AG04450 (cell line): ENCODE results near the gene CHCHD1. TPM values are rescaled to one million over a fixed set of nuclear protein-coding genes. Genes with fewer than 3 reads are reported as not detected.

ENCODE experiments used
- CTCF ChIA-PET: fragments of 300-600, 350-600 bp; formaldehyde crosslinking; extraction: SDS; loops from one replicate; lab custom pipeline; 2022; ENCODE audit warnings: antibody characterized with exemption, inconsistent platforms; lab: Charles Lee
- POLR2A ChIA-PET: fragments of 350-600 bp; formaldehyde crosslinking; extraction: SDS; loops from one replicate; lab custom pipeline; 2021; ENCODE audit warnings: antibody characterized with exemption, inconsistent platforms; lab: Yijun Ruan, JAX
- DNase-seq: peaks from one replicate; pipeline ENCODE4 v3.0.0-alpha.2; 2011; ENCODE audit warnings: low read depth, low spot score
- H3K27ac ChIP-seq: one replicate; pipeline ENCODE4 v1.5.1; 2012; ENCODE audit warnings: low read depth, low read length, control low read depth
- H3K27me3 ChIP-seq: one replicate; pipeline ENCODE4 v1.6.0; 2012; ENCODE audit warnings: low read length; ENCODE audit not compliant: control insufficient read depth, insufficient read depth
- H3K4me3 ChIP-seq: 2 replicates; pipeline ENCODE4 v1.5.1; 2011; ENCODE audit warnings: mild to moderate bottlenecking, low read depth, low read length, control low read depth
- H3K9me3 ChIP-seq: 2 replicates; pipeline ENCODE4 v1.5.1; 2012; ENCODE audit warnings: low read length; ENCODE audit not compliant: control insufficient read depth, insufficient read depth
- CTCF ChIP-seq: IDR thresholded peaks from 2 replicates; pipeline ENCODE4 v1.5.1; 2011; ENCODE audit warnings: low read depth, low read length, control low read depth, inconsistent platforms
- polyA plus RNA-seq: library from polyadenylated mRNA; depleted of rRNA; stranded (reverse); fragments of >200 nt; gene quantifications from 2 replicates; pipeline ENCODE4 v1.2.3, GENCODE V29; 2011

CHCHD1 gene
- polyA plus RNA-seq, 1 experiment = 45.4 TPM

GRCh38 chr10:73780301-73780700 is 1.5 kb upstream of the CHCHD1 start:
- ChIA-PET CTCF (interaction anchor here (1.5 kb wide), 1 partner anchor 160 kb away, joined by 6 read pairs; no protein-coding TSS in a partner anchor), POLR2A (interaction anchor here (2.4 kb wide), 1 partner anchor 8 kb away, joined by 28 read pairs; a partner anchor contains a TSS)
- no peaks in the 10 kb centered on the region; the same call in 1 of the 2 replicates for H3K9me3 ChIP-seq
- DNase-seq = no peak
- TF ChIP-seq CTCF = no peak
- no peak overlapping the region for H3K27ac ChIP-seq
- H3K4me3 ChIP-seq = peak overlapping the region; percentile 33; the same call in 1 of the 2 replicates
- H3K27me3 ChIP-seq = no peaks in the 10 kb centered on the region

- peaks cover 3% of the 10 kb centered on the region; the same call in 1 of the 2 replicates for H3K9me3 ChIP-seq
- POLR2A ChIA-PET = interaction anchor here (1.0 to 2.4 kb wide), 2 partner anchors 9 to 15 kb away, joined by 3 to 28 read pairs; a partner anchor contains a TSS
- DNase-seq = no peak
- CTCF ChIA-PET = interaction anchor here (0.6 to 1.5 kb wide), 3 partner anchors 98 to 1069 kb away, joined by 3 to 6 read pairs (median 4); no protein-coding TSS in a partner anchor
- TF ChIP-seq CTCF = no peak
- peak overlapping the region; percentile 86 for H3K4me3 ChIP-seq
- H3K27ac ChIP-seq = no peak overlapping the region
- no peaks in the 10 kb centered on the region for H3K27me3 ChIP-seq
Observed at GRCh38 chr10:73780966-73781365, 882 bp upstream of the CHCHD1 start.

GRCh38 chr10:73781548-73781878 is 335 bp upstream of the CHCHD1 start:
- ChIA-PET CTCF (interaction anchor here (0.6 to 1.5 kb wide), 3 partner anchors 98 to 1068 kb away, joined by 3 to 6 read pairs (median 4); no protein-coding TSS in a partner anchor), POLR2A (interaction anchor here (0.8 to 2.4 kb wide), 5 partner anchors 10 to 51 kb away, joined by 3 to 28 read pairs (median 3); a partner anchor contains a TSS)
- Histone ChIP-seq H3K4me3 (peak overlapping the region; percentile 86), H3K27ac (peak overlapping the region; percentile 83), H3K27me3 (no peaks in the 10 kb centered on the region), H3K9me3 (peaks cover 4% of the 10 kb centered on the region; the same call in 1 of the 2 replicates)
- DNase-seq = no peak
- TF ChIP-seq CTCF = no peak

- Histone ChIP-seq H3K9me3 (peaks cover 4% of the 10 kb centered on the region; the same call in 1 of the 2 replicates), H3K27me3 (no peaks in the 10 kb centered on the region), H3K4me3 (peak overlapping the region; percentile 86), H3K27ac (no peak overlapping the region)
- ChIA-PET POLR2A (interaction anchor here (1.4 to 2.4 kb wide), 2 partner anchors 11 to 52 kb away, joined by 3 to 28 read pairs; a partner anchor contains a TSS), CTCF (no interaction called here)
- no peak for TF ChIP-seq CTCF
- no peak for DNase-seq
Observed at GRCh38 chr10:73782749-73783085, 869 bp downstream of the CHCHD1 start.

- Histone ChIP-seq H3K27me3 (no peaks in the 10 kb centered on the region), H3K4me3 (peak within 1 kb of the TSS; percentile 83), H3K9me3 (peaks cover 4% of the 10 kb centered on the region; the same call in 1 of the 2 replicates), H3K27ac (peak within 1 kb of the TSS; percentile 74)
- POLR2A ChIA-PET = interaction anchor here (1.2 to 1.6 kb wide), 2 partner anchors 10 to 13 kb away, joined by 5 to 6 read pairs; a partner anchor contains a TSS
- TF ChIP-seq CTCF = 0 out of 2 replicates have a peak, but pooled peaks have one; percentile 5
- CTCF ChIA-PET = no interaction called here
- peak; percentile 84 for DNase-seq
Observed at GRCh38 chr10:73785211-73785720, 3.4 kb downstream of the CHCHD1 start, which contains the start of gene ZSWIM8. ZSWIM8 (plus strand) TSS chr10:73785606; CDS start chr10:73785879, 273 bp downstream.
